Astrocyte of the cerebellum (primary cell): ENCODE results near the gene BST1.

Experiments used
- DNase-seq: peaks from one replicate; pipeline ENCODE4 v3.0.0-alpha.2; 2011; ENCODE audit warnings: low read depth
- H3K4me3 ChIP-seq: 2 replicates; pipeline ENCODE4 v1.5.1; 2011; ENCODE audit warnings: mild to moderate bottlenecking, low read depth, low read length, moderate library complexity
- CTCF ChIP-seq: IDR thresholded peaks from 2 replicates; pipeline ENCODE4 v1.5.1; 2012; ENCODE audit warnings: low read length, low read depth, moderate library complexity, mild to moderate bottlenecking; ENCODE audit errors: missing control alignments
- in situ Hi-C: cut with HindIII; loops from 2 replicates; pipeline ENCODE4 v1.10.0; 2017; ENCODE audit warnings: low sequenced_read_pairs

Gene BST1

GRCh38 chr4:15766821-15767220 is 64.0 kb downstream of the BST1 start:
- TF ChIP-seq CTCF: no peak
- no peak overlapping the region for H3K4me3 ChIP-seq
- in situ Hi-C loops: no loop called here
- no peak for DNase-seq

- in situ Hi-C loops: no loop called here
- no peak overlapping the region for H3K4me3 ChIP-seq
- DNase-seq: no peak
- TF ChIP-seq CTCF: no peak
Observed at GRCh38 chr4:15769202-15769601, 66.3 kb downstream of the BST1 start.

- no peak overlapping the region for H3K4me3 ChIP-seq
- DNase-seq: no peak
- TF ChIP-seq CTCF: no peak
- in situ Hi-C loops: no loop called here
Observed at GRCh38 chr4:15771216-15772058, 68.6 kb downstream of the BST1 start.

- H3K4me3 ChIP-seq: no peak overlapping the region
Observed at GRCh38 chr4:15774020-15774420, 71.2 kb downstream of the BST1 start.

GRCh38 chr4:15776871-15777648 is 74.2 kb downstream of the BST1 start:
- no peak overlapping the region for H3K4me3 ChIP-seq
- in situ Hi-C loops: no loop called here
- DNase-seq: no peak
- TF ChIP-seq CTCF: no peak

More at GRCh38 chr4:15774020-15774420, 71.2 kb downstream of the BST1 start:
- DNase-seq: no peak
- in situ Hi-C loops: no loop called here
- no peak for TF ChIP-seq CTCF

GRCh38 chr4:15777697-15778288 is 74.9 kb downstream of the BST1 start:
- no peak for TF ChIP-seq CTCF
- in situ Hi-C loops: no loop called here
- no peak for DNase-seq
- peak overlapping the region; percentile 49 for H3K4me3 ChIP-seq
